HG03354 (cell line): Measurements from ENCODE around the gene DFFB.
"Not testable (repeated sequence)": the region's sequence is repeated elsewhere in the genome, so short reads cannot be mapped to it uniquely, and the experiment has no call there.

Experiments
- ATAC-seq: cut with Tn5 transposase; IDR thresholded peaks from one replicate; pipeline ENCODE4 v1.9.1; 2021; ENCODE audit warnings: mild to moderate bottlenecking; ENCODE audit not compliant: unreplicated experiment, poor library complexity, severe bottlenecking

DFFB gene

GRCh38 chr1:3905953-3906671 lies 48.8 kb downstream of the DFFB start:
- ATAC-seq: no peak

- ATAC-seq: no peak
Observed at GRCh38 chr1:3906672-3907020, 49.4 kb downstream of the DFFB start.

GRCh38 chr1:3907031-3907534 lies 49.8 kb downstream of the DFFB start:
- ATAC-seq: no peak

- ATAC-seq: no peak
Observed at GRCh38 chr1:3907621-3908165, 50.4 kb downstream of the DFFB start.

GRCh38 chr1:3908886-3909517 lies 51.7 kb downstream of the DFFB start:
- ATAC-seq: no peak

GRCh38 chr1:3909615-3910014 lies 52.3 kb downstream of the DFFB start:
- ATAC-seq: no peak

GRCh38 chr1:3910049-3910731 lies 52.9 kb downstream of the DFFB start:
- ATAC-seq: no peak

- ATAC-seq: no peak
Observed at GRCh38 chr1:3910857-3911845, 53.9 kb downstream of the DFFB start.

- ATAC-seq: no peak
Observed at GRCh38 chr1:3911981-3912808, 54.9 kb downstream of the DFFB start.

- no peak for ATAC-seq
Observed at GRCh38 chr1:3912809-3913685, 55.8 kb downstream of the DFFB start.

- ATAC-seq: no peak
Observed at GRCh38 chr1:3914331-3914851, 57.1 kb downstream of the DFFB start.

- no peak for ATAC-seq
Observed at GRCh38 chr1:3914911-3915310, 57.6 kb downstream of the DFFB start.

GRCh38 chr1:3915551-3916121 lies 58.4 kb downstream of the DFFB start:
- ATAC-seq: no peak

GRCh38 chr1:3917761-3918160 lies 60.5 kb downstream of the DFFB start:
- no peak for ATAC-seq

GRCh38 chr1:3918359-3918758 lies 61.1 kb downstream of the DFFB start:
- not testable (repeated sequence) for ATAC-seq

- ATAC-seq: no peak
Observed at GRCh38 chr1:3918966-3919611, 61.8 kb downstream of the DFFB start.

GRCh38 chr1:3919706-3920105 lies 62.4 kb downstream of the DFFB start:
- ATAC-seq: no peak
